IPS-NIHi7 (cell line): ENCODE results near the gene APOL2.
A peak's percentile ranks its signal among the peaks of the same experiment; 100 is the strongest.
"Not testable (repeated sequence)": the region's sequence is repeated elsewhere in the genome, so short reads cannot be mapped to it uniquely, and the experiment has no call there.

Experiments used
- DNase-seq: peaks from one replicate; pipeline ENCODE4 v3.0.0; 2012; ENCODE audit warnings: mixed read lengths; ENCODE audit errors: extremely low spot score

APOL2 gene

GRCh38 chr22:36263216-36263673, 23.9 kb upstream of the APOL2 start:
- DNase-seq = not testable (repeated sequence)

- not testable (repeated sequence) for DNase-seq
These were observed 23.0 kb upstream of the APOL2 start for GRCh38 chr22:36262307-36262706.

GRCh38 chr22:36261675-36262074, 22.3 kb upstream of the APOL2 start:
- DNase-seq = not testable (repeated sequence)

GRCh38 chr22:36259615-36260300, 20.4 kb upstream of the APOL2 start:
- DNase-seq = peak; percentile 28

GRCh38 chr22:36258701-36259614, 19.6 kb upstream of the APOL2 start:
- DNase-seq = peak; percentile 67

- DNase-seq = no peak
These were observed 18.8 kb upstream of the APOL2 start for GRCh38 chr22:36257948-36258670.

GRCh38 chr22:36257308-36257707, 18.0 kb upstream of the APOL2 start:
- no peak for DNase-seq

- no peak for DNase-seq
These were observed 17.2 kb upstream of the APOL2 start for GRCh38 chr22:36256478-36256877.

- DNase-seq = not testable (repeated sequence)
These were observed 16.2 kb upstream of the APOL2 start for GRCh38 chr22:36255572-36255971.

- no peak for DNase-seq
These were observed 14.5 kb upstream of the APOL2 start for GRCh38 chr22:36253523-36254490.

- DNase-seq = no peak
These were observed 13.6 kb upstream of the APOL2 start, which contains the start of gene APOL1 for GRCh38 chr22:36252754-36253522. Gene APOL1 (plus strand): TSS chr22:36253133. CDS start chr22:36254956, 1,823 bp downstream.

- DNase-seq = not testable (repeated sequence)
These were observed 12.8 kb upstream of the APOL2 start for GRCh38 chr22:36251979-36252608.

- DNase-seq = not testable (repeated sequence)
These were observed 11.1 kb upstream of the APOL2 start for GRCh38 chr22:36250292-36250960.

- DNase-seq = no peak
These were observed 9.8 kb upstream of the APOL2 start for GRCh38 chr22:36249160-36249559.

- DNase-seq = no peak
These were observed 8.6 kb upstream of the APOL2 start for GRCh38 chr22:36247955-36248354.

GRCh38 chr22:36246718-36247117, 7.4 kb upstream of the APOL2 start:
- no peak for DNase-seq

GRCh38 chr22:36245805-36246356, 6.6 kb upstream of the APOL2 start:
- no peak for DNase-seq

GRCh38 chr22:36244522-36245391, 5.4 kb upstream of the APOL2 start:
- DNase-seq = no peak
